Subcutaneous abdominal adipose tissue (tissue), 5 donors: ENCODE data around the gene LACRT.
"Not testable (repeated sequence)": the region's sequence is repeated elsewhere in the genome, so short reads cannot be mapped to it uniquely, and the experiment has no call there.

Experiments
- H3K27ac ChIP-seq: one replicate; pipeline ENCODE4 v1.7.0; 2013; ENCODE audit warnings: low read depth, mild to moderate bottlenecking, inconsistent platforms, low read length, moderate library complexity
- H3K27me3 ChIP-seq, 5 donors: one replicate each; pipeline ENCODE4 v1.7.0; 2013; ENCODE audit warnings: low read length in 5 of 5, inconsistent platforms in 1 of 5; ENCODE audit not compliant: control insufficient read depth in 5 of 5, insufficient read depth in 4 of 5
- H3K36me3 ChIP-seq, 5 donors: one replicate each; pipeline ENCODE4 v1.7.0; 2013; ENCODE audit warnings: low read length in 5 of 5; ENCODE audit not compliant: control insufficient read depth in 5 of 5, insufficient read depth in 5 of 5
- H3K4me1 ChIP-seq, 5 donors: one replicate each; pipeline ENCODE4 v1.7.0; 2013; ENCODE audit warnings: low read length in 5 of 5, mild to moderate bottlenecking in 3 of 5, moderate library complexity in 1 of 5; ENCODE audit not compliant: control insufficient read depth in 5 of 5, insufficient read depth in 5 of 5
- H3K4me3 ChIP-seq, 5 donors: one replicate each; pipeline ENCODE4 v1.7.0; 2013; ENCODE audit warnings: low read length in 5 of 5, low read depth in 1 of 5
- H3K9ac ChIP-seq, 5 donors: one replicate each; pipeline ENCODE4 v1.7.0; 2013; ENCODE audit warnings: low read length in 5 of 5, mild to moderate bottlenecking in 4 of 5, moderate library complexity in 3 of 5
- H3K9me3 ChIP-seq, 5 donors: one replicate each; pipeline ENCODE4 v1.7.0; 2013; ENCODE audit warnings: low read length in 5 of 5; ENCODE audit not compliant: control insufficient read depth in 5 of 5
- donor health status: healthy.
- donor health status: healthy.
- donor health status: healthy.
- donor health status: healthy.
- donor health status: healthy.

The LACRT gene

DNA sequence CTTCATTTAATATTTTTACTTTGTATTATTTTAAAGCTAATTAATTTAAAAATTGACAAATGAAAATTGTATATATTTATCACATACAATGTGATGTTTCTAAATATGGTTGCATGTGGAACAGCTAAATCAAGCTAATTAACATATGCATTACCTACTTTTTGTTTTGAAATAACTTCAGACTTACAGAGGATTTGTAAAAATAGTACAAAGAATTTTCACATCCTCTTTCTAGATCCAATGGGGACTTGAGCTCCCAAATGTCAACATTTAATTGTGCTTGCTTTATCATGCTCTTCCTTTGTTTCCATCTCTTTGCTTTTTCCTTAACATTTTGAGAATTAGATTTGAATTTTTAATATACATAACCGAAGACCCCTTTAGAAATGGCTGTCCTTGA, 6.9 kb upstream of the LACRT start:
- Histone ChIP-seq H3K27me3 (peaks cover 0 to 7% (median 4%) of the 10 kb centered on the region in 5 donors), H3K27ac (no peak overlapping the region)

DNA sequence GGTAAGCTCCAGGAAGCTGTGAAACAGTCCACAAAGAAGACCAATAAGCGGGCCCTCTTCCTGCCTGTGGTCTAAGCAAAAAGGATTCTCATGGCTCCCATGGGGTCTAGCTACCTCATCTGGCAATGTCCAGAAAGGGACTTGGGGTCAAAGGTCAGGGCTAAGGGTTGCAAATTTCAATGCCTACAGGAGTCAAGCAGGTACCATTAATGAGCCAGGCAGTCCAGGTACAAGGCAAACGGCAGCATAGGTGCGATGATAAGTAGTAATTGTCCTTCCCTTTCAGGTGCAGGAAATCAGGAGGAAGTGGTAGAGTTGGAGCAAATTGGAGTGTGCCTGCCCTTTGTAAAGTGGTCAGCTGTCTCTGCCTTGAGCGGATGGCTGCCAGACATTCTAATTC, 6.4 kb upstream of the LACRT start:
- Histone ChIP-seq H3K9me3 (peaks cover 0 to 3% (median 0%) of the 10 kb centered on the region in 5 donors), H3K4me1 (no peaks in the 10 kb centered on the region), H3K36me3 (no peaks in the 10 kb centered on the region), H3K9ac (no peak overlapping the region), H3K27ac (no peak overlapping the region), H3K27me3 (peaks cover 0 to 7% (median 4%) of the 10 kb centered on the region in 5 donors), H3K4me3 (no peak overlapping the region)

More for the DNA sequence above, 6.9 kb upstream of the LACRT start:
- Histone ChIP-seq H3K9ac (no peak overlapping the region), H3K4me1 (no peaks in the 10 kb centered on the region), H3K4me3 (no peak overlapping the region), H3K9me3 (peaks cover 0 to 3% (median 0%) of the 10 kb centered on the region in 5 donors), H3K36me3 (no peaks in the 10 kb centered on the region)

DNA sequence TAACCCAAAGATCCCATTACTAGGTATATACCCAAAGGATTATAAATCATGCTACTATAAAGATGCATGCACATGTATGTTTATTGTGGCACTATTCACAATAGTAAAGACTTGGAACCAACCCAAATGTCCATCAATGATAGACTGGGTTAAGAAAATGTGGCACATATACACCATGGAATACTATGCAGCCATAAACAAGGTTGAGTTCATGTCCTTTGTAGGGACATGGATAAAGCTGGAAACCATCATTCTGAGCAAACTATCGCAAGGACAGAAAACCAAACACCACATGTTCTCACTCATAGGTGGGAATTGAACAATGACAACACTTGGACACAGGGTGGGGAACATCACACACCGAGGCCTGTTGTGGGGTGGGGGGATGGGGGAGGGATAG, 4.4 kb upstream of the LACRT start:
- H3K4me3 ChIP-seq, result not testable (repeated sequence)

DNA sequence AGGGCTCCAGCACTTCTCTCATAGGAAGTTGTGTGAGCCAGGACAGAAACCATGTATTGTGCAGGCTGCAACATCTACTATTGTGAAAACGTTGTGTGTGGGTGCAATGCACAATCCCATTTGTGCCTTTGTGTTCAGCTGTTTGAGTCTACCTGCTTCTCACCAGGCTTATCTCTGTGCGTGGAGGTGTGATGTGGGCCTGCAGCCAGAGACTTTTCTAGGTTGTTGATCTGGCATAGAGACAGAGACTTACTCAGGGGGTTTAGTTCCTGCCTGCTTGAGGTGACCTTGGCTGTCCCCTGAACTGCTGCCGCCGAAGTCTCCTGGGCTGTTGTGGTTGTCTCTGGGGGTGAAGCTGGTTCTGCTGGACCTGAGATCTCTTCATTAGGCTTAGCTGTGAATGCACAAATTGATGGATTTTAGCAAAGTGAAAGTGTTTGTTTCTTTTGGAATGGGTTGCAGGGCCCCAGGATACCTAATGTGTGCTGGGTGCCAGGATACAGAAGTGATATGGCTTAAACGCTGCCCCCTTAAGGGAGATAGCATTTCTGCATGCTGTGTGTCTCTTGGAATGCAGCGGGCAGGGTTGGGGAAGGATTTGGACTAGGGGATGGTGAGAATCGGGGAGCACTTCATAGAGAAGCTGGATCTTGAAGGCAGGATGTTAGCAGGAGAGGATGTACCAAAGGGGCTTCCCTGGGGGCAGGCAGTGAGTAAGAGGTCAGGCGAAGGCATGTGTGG, 2.5 kb downstream of the LACRT start:
- Histone ChIP-seq H3K27me3 (peaks cover 0 to 8% (median 2%) of the 10 kb centered on the region in 5 donors), H3K36me3 (no peaks in the 10 kb centered on the region), H3K4me3 (no peak overlapping the region)

More for the DNA sequence above, 4.4 kb upstream of the LACRT start:
- not testable (repeated sequence) for H3K4me1 ChIP-seq, H3K9ac ChIP-seq, H3K27ac ChIP-seq, H3K9me3 ChIP-seq, H3K36me3 ChIP-seq, H3K27me3 ChIP-seq

DNA sequence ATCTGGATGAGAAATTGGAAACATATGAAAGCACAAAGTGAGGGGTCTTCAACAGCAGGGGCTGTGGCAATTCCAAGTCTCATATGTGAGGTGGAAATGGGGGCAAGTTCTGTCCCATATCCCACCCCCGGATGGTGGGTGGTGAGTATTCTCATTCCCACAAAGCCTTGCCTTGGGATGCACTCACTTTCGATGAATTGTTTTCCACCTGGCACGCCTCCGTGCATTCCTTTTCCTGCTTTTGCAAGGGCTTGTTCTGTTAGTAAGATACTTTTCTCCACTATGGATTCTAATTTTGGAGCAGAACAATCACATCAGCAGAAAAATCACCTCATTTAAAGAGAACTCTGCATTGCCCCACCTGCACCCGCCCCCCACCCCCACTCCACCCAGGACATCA, 3.1 kb downstream of the LACRT start:
- Histone ChIP-seq H3K4me1 (no peaks in the 10 kb centered on the region), H3K4me3 (no peak overlapping the region), H3K27me3 (peaks cover 0 to 8% (median 2%) of the 10 kb centered on the region in 5 donors), H3K36me3 (no peaks in the 10 kb centered on the region), H3K27ac (no peak overlapping the region), H3K9me3 (no peaks in the 10 kb centered on the region), H3K9ac (no peak overlapping the region)

More for the DNA sequence above, 2.5 kb downstream of the LACRT start:
- H3K4me1 ChIP-seq, result no peaks in the 10 kb centered on the region
- no peak overlapping the region for H3K9ac ChIP-seq
- peaks cover 0 to 1% (median 0%) of the 10 kb centered on the region in 5 donors for H3K9me3 ChIP-seq
- no peak overlapping the region for H3K27ac ChIP-seq

DNA sequence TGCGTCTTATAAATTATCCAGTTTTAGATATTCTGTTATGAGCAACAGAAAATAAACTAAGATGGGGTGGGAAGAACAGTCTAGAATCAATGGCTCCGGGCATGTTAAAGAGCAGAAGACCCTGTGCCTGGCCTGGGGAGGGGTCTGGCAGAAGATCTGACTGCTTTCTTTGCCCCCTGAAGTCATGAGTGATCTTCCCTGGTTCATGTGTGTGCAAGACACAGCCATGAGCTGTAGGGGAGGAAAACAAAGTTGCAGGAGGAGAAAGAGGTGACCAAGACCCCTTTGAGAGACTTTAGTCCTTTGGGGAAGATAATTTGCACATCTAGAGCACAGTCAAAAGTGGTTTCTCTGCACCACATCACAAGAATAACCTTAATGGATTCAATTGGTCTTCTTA, 4.8 kb downstream of the LACRT start:
- H3K4me1 ChIP-seq, result no peaks in the 10 kb centered on the region
- no peaks in the 10 kb centered on the region for H3K36me3 ChIP-seq
- H3K27ac ChIP-seq, result no peak overlapping the region
- no peak overlapping the region for H3K9ac ChIP-seq
- H3K27me3 ChIP-seq, result peaks cover 0 to 8% (median 2%) of the 10 kb centered on the region in 5 donors
- H3K4me3 ChIP-seq, result no peak overlapping the region
- no peaks in the 10 kb centered on the region for H3K9me3 ChIP-seq

DNA sequence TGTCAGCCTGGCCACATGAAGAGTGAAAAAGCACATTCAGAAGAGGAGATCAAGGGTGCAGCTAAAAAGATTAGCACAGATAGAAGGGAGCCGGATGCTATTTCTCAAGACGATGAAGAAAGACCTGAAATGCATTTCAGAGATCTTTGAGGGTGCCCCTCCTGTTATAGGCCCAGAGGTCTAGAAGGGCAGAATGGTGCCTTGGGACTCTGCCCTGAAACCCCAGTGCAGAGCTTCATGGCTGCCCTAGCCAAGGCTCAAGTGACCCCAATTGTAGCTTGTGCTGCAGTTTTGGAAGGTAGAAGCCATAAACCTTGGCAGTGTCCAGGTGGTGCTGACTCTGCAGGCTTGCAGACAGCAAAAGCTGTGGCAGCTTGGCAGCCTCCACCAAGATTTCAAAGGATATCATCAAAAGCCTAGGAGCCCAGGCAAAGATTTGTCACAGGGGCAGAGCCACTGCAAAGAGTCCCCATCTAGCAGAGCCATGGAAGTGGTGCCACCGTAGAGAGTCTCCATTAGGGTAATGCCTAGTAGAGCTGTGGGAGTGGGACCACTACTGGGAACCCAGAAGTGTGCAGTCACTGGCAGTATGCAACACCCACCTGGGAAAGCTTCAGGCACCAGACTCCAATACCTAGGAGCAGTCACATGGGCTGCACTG, 6.4 kb downstream of the LACRT start:
- H3K27me3 ChIP-seq, result peaks cover 0 to 6% (median 2%) of the 10 kb centered on the region in 5 donors
- no peak overlapping the region for H3K27ac ChIP-seq
- H3K9me3 ChIP-seq, result no peaks in the 10 kb centered on the region
- H3K4me3 ChIP-seq, result no peak overlapping the region
- H3K4me1 ChIP-seq, result no peaks in the 10 kb centered on the region
- H3K36me3 ChIP-seq, result no peaks in the 10 kb centered on the region
- no peak overlapping the region for H3K9ac ChIP-seq

DNA sequence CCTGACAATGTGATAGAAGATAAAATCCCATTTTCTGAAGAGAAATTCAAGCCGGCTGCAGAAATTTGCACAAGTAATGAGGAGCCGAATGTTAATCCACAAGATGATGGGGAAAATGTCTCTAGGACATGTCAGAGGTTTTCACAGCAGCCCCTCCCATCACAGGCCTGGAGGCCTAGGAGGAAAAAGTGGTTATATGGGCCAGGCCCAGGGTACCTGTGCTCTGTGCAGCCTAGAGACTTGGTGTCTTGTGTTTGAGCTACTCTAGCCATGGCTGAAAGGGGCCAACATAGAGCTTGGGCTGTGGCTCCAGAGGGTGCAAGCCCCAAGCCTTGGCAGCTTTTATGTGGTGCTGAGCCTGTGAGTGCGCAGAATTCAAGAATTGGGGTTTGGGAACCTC, 7.4 kb downstream of the LACRT start:
- Histone ChIP-seq H3K4me1 (no peaks in the 10 kb centered on the region), H3K4me3 (no peak overlapping the region), H3K36me3 (no peaks in the 10 kb centered on the region)

DNA sequence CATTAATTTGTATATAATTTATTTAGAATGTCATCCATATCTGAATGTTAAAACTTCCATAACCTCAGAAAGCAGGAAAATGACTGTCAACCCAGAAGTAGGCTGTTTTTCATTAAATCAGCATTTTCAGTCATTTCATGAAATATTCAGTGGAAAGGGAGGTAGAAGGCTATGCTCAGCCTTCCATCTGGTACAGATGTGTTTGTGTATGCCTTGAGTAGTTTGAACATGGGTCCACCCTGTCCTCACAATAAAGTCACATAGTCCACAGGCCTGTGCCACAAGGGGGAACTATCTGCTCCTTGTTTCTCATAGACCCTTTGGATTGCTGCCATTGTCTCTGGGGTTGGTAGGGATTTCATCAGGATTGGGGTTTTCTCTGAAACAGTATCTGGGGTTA, 9.1 kb downstream of the LACRT start:
- no peak overlapping the region for H3K27ac ChIP-seq
- H3K9me3 ChIP-seq, result no peaks in the 10 kb centered on the region
- H3K36me3 ChIP-seq, result no peaks in the 10 kb centered on the region
- H3K4me3 ChIP-seq, result no peak overlapping the region
- H3K27me3 ChIP-seq, result peaks cover 0 to 3% (median 3%) of the 10 kb centered on the region in 5 donors
- no peaks in the 10 kb centered on the region for H3K4me1 ChIP-seq
- H3K9ac ChIP-seq, result no peak overlapping the region

More for the DNA sequence above, 7.4 kb downstream of the LACRT start:
- H3K9me3 ChIP-seq, result no peaks in the 10 kb centered on the region
- H3K9ac ChIP-seq, result no peak overlapping the region
- no peak overlapping the region for H3K27ac ChIP-seq
- peaks cover 0 to 3% (median 0%) of the 10 kb centered on the region in 5 donors for H3K27me3 ChIP-seq
